H1 (cell line): ENCODE data around the gene PWP1. TPM values are rescaled to one million over a fixed set of nuclear protein-coding genes. Genes with fewer than 3 reads are reported as not detected.

Experiments
- EGR1 ChIP-seq: IDR thresholded peaks from 2 replicates; pipeline ENCODE4 v1.6.1; 2011; ENCODE audit warnings: low read depth, low read length, borderline replicate concordance
- HDAC6 ChIP-seq: IDR thresholded peaks from one replicate; pipeline ENCODE4 v1.7.1; 2012; ENCODE audit warnings: low read depth, mild to moderate bottlenecking, inconsistent platforms, low read length, moderate library complexity
- JUN ChIP-seq: IDR thresholded peaks from 2 replicates; pipeline ENCODE4 v1.6.1; 2011; ENCODE audit warnings: low read depth, mild to moderate bottlenecking, improper control_type of control experiment, low read length
- SRF ChIP-seq: IDR thresholded peaks from 2 replicates; pipeline ENCODE4 v1.6.1; 2011; ENCODE audit warnings: mild to moderate bottlenecking, low read depth, low read length, moderate library complexity
- TAF1 ChIP-seq: IDR thresholded peaks from 2 replicates; pipeline ENCODE4 v1.6.1; 2011; ENCODE audit warnings: mild to moderate bottlenecking, low read depth, low read length
- TAF7 ChIP-seq: optimal IDR thresholded peaks from 2 replicates; pipeline ENCODE3; 2011; ENCODE audit warnings: low read depth, mild to moderate bottlenecking, inconsistent platforms, low read length, moderate library complexity, borderline replicate concordance
- polyA plus RNA-seq, 7 experiments: library from polyadenylated mRNA; depleted of rRNA in 3 of 7; stranded (reverse) in 5 of 7; unstranded in 2 of 7; fragments of >200 nt in 5 of 7; fragments of 200-250 nt in 2 of 7; gene quantifications; 1 replicate in 5 of 7; 2 replicates in 1 of 7; 4 replicates in 1 of 7; pipeline versions ENCODE4 v1.2.1 to v1.2.3, GENCODE V29; 2011 to 2013; ENCODE audit warnings: missing spikeins in 2 of 7, mixed read lengths in 2 of 7
- total RNA-seq: library from RNA; stranded (reverse); fragmentation: NEBNext Ultra II Directional; extraction: Animal tissue kit (Norgen Biotek cat#: 25700); gene quantifications from 2 replicates; pipeline ENCODE4 v1.2.1, GENCODE V29; 2021
- TF ChIP-seq, protein P1 (sequence below), 3 experiments: IDR thresholded peaks; 1 replicate in 2 of 3; 2 replicates in 1 of 3; pipeline versions ENCODE4 v1.5.1 to v1.6.1; 2011; ENCODE audit warnings: low read length in 3 of 3, mild to moderate bottlenecking in 3 of 3, inconsistent platforms in 2 of 3, low read depth in 1 of 3, moderate library complexity in 1 of 3; ENCODE audit not compliant: insufficient read depth in 1 of 3; ENCODE audit errors: control extremely low read depth in 1 of 3
- TF ChIP-seq, protein P2 (sequence below): IDR thresholded peaks from 2 replicates; pipeline ENCODE4 v1.6.1; 2012; ENCODE audit warnings: inconsistent platforms

The PWP1 gene
- total and polyA plus RNA-seq, 2 of the 8 experiments (the other 6 are each of a cell fraction or from before 2014, with no cell fraction given): 57.8 to 78.5 TPM

GRCh38 chr12:107645630-107646333 is 39.8 kb upstream of the PWP1 start (continued):
- TF ChIP-seq SRF: no peak
- TF ChIP-seq, protein P1, sequence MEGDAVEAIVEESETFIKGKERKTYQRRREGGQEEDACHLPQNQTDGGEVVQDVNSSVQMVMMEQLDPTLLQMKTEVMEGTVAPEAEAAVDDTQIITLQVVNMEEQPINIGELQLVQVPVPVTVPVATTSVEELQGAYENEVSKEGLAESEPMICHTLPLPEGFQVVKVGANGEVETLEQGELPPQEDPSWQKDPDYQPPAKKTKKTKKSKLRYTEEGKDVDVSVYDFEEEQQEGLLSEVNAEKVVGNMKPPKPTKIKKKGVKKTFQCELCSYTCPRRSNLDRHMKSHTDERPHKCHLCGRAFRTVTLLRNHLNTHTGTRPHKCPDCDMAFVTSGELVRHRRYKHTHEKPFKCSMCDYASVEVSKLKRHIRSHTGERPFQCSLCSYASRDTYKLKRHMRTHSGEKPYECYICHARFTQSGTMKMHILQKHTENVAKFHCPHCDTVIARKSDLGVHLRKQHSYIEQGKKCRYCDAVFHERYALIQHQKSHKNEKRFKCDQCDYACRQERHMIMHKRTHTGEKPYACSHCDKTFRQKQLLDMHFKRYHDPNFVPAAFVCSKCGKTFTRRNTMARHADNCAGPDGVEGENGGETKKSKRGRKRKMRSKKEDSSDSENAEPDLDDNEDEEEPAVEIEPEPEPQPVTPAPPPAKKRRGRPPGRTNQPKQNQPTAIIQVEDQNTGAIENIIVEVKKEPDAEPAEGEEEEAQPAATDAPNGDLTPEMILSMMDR (IDR thresholded peaks at IDR 0.05; ENCODE audit: control extremely low read depth in 1 of 3, insufficient read depth in 1 of 3, low read depth in 1 of 3, low read length in 3 of 3): peak in 1 of 3 experiments; percentile 2; a peak in 1 of 4 replicates
- 0 out of 2 replicates have a peak, but pooled peaks have one; percentile 22 for TF ChIP-seq EGR1
- TF ChIP-seq, protein P2, sequence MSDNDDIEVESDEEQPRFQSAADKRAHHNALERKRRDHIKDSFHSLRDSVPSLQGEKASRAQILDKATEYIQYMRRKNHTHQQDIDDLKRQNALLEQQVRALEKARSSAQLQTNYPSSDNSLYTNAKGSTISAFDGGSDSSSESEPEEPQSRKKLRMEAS: 0 out of 2 replicates have a peak, but pooled peaks have one; percentile 40
- TF ChIP-seq HDAC6: no peak
- no peak for TF ChIP-seq JUN
- TF ChIP-seq TAF1: peak; percentile 74
- TF ChIP-seq TAF7: peak; percentile 52
